ENCODE results near the gene IQGAP2.

- TF ChIP-seq CTCF (IDR thresholded peaks at IDR 0.05; ENCODE audit: low read depth, low read length, poor library complexity, severe bottlenecking) (no peak), EZH2phosphoT487 (IDR thresholded peaks at IDR 0.05; ENCODE audit: borderline replicate concordance, low read length) (no peak)
Measured at GRCh38 chr5:76595755-76596481, 192.8 kb downstream of the IQGAP2 start.

All from DOHH2 (cell line).